HG03342 (cell line): ENCODE measurements around the gene CDK5R1.
A peak's percentile ranks its signal among the peaks of the same experiment; 100 is the strongest.

Experiments
- ATAC-seq: cut with Tn5 transposase; IDR thresholded peaks from one replicate; pipeline ENCODE4 v1.9.1; 2021; ENCODE audit warnings: mild to moderate bottlenecking, moderate library complexity; ENCODE audit not compliant: unreplicated experiment

The CDK5R1 gene

DNA sequence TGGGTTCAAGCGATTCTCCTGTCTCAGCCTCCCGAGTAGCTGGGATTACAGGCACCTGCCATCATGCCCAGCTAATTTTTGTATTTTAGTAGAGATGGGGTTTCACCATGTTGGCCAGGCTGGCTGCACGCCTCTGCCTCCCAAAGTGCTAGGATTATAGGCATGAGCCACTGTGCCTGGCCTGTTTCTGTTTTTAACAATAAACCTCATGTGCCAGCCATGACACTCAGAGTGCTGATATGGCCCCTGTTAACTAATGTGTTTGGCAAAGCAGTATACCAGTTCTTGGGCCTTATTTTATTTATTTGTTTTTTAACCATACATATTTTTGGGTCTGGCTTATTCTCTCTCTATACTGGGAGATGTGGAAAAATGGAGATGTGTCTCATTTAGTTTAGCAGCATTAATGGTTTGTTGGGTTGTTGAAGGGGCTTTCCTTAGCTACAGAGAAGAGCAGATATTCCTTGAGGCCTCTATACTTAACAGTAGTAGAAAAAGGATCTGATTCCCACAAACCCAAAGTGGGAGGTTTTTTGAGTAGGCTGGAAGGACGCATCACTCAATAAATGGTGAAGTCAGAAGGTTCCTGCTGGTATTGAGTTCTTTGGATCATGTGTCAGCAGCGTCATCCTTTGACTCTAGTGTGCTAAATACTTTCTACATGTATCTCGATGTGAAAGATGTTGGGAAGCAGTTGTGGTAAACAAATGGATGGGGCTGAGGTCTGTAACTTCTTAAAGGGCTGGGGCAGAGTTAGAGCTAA lies 16.2 kb upstream of the CDK5R1 start:
- ATAC-seq: no peak

DNA sequence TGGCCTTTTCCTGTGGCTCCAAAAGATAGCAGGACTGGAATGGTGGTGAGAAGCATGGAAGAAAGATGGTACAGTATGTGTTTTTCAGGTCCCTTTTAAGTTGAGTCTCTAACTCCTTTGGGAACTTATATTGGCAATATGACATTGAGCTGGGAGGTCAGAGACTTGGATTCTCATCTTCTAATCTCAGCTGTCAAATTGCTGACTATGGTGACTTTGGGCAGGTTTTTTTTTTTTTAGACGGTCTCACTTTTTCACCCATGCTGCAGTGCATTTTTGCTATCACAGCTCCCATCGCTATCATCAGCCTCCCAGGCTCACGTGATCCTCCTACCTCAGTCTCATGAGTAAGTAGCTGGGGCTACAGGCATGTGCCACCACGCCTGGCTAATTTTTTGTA lies 15.1 kb upstream of the CDK5R1 start:
- ATAC-seq: no peak

DNA sequence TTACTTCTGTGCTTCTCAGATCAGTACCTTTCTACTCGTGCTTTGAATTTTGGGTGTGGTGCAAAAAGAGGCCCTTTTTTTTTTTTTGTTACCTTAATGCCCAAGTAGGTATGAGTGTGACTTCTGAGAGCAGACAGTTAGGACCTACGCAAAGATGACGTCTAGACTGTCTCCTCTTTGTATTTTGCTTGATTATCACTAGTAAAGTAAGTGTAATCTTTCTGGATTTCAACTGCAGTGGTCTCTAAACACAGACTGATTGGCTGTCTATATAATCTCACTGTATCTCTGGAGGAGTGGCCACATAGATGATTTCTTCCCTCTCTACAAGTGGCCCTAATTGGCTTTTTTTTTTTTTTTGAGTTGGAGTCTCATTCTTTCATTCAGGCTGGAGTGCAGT lies 11.5 kb upstream of the CDK5R1 start:
- no peak for ATAC-seq

DNA sequence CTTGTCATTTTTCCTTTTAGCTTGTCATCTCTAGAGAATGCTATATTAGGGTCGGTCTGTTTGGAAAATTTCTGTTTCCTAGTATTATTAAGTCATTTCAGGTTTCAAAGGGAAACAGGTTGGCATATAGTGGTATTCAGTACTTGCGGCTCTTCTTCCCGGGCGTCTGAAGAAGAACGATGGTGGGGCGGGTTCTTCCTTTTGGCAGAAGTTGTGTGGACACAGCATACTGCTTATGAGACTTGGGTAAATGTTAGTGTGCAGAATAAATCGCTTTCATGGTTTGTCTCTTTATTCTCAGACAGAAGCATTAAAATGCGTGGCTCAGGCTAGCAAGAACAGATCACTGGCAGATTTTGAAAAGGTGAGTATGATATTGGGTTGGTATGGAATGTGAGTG lies 9.6 kb upstream of the CDK5R1 start:
- ATAC-seq: no peak

DNA sequence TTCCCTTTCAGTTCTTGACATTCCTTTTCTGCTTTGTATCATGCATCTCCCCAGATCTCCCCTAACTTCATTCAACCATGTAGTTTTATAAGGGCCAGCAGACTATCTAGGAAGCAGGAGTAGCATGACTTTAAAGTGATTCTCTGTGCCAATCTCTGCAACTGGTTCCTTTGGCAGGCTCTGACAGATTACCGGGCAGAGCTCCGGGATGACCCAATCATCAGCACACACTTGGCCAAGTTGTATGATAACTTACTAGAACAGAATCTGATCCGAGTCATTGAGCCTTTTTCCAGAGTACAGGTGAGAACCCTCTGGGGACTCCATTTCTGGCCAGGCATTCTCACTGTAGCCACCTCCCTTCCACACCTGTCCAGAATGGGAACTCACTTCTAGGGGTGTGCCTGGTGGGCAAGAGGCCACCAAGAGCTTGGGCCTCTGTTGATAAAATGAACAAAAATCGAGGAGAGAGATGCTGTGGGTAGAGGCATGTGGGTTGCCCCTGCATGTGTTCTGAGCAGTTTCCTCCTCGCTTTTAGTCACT lies 7.6 kb upstream of the CDK5R1 start:
- ATAC-seq: no peak

DNA sequence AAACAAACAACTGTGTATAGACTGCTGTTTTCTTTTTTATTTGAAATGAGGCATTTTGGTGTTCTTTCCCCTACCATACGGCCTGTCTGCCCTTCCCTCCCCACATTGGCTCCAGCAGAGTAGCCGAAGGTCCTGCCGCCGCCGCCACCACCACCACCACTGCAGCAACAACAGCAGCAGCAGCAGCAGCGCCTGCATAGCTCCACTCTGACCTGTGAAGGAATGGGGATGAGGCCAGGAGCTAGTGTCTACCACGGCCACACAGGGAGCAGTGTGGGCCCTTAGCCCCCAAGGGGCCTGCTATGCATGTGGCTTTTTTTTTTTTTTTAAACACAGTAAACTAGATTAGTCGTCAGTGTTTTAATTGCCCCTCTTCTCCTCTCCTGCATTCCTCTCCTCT lies 5.6 kb upstream of the CDK5R1 start:
- ATAC-seq: no peak

DNA sequence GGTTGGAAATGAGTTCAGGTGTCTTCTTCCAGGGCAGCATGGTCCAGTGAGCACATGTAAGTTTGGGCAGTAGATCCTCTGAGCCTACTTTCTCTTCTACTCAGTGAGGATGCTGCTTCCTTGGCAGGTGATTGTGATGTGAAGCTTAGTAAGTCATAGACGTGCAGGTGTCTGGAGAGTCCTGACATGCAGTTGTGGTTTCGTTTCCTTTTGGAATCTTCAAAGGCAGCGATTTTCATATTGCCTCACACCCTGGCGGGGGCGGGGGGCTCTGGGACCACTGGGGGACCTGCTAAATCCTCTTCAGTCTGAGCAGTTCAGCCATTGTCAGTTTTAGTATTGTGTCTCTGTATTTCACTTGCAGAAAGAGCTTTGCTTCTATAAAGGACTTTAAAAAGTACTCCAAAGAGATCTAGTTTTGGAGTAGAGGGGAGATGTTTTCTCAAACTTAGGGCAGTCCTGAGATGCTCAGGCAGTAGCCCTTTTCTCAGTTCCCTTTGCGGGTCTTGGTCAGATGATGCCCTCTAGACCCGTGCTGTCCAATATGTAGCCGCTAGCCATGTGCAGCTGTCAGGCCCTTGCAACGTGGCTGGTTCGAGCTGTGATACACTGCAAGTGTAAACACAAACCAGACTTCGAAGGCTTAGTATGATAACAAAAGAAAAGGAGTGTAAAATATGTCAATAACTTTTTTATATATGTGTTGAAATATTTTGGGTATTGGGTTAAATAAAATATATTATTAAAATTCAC lies 4.0 kb upstream of the CDK5R1 start:
- no peak for ATAC-seq

DNA sequence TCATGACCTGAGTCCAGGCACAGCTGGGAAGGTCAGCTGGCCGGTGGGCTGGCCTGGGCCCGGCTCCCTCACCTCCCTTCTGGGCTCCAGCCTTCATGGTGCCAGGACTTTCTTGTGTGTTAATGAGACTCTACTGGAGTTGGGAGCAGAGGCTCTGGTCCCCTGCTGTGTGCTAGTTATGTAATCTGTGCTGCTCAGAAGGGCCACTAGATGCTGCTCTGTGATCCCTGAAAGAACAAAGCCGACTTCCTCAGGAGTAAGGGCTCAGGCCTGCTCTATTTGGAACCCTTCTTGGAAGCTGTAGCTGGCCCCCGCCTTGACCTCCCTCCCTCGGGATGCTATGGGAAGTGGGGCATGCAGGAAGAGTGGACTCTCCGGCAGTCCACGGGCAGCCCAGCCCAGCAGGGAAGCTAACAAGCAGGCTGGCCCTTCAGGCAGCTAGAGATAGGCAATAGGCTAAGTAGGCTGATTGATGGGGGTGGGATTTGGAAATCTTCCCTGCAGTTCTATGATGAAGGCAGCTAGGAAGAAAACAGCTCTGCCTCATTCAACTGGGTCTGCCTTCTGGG lies 3.3 kb upstream of the CDK5R1 start:
- ATAC-seq: no peak

DNA sequence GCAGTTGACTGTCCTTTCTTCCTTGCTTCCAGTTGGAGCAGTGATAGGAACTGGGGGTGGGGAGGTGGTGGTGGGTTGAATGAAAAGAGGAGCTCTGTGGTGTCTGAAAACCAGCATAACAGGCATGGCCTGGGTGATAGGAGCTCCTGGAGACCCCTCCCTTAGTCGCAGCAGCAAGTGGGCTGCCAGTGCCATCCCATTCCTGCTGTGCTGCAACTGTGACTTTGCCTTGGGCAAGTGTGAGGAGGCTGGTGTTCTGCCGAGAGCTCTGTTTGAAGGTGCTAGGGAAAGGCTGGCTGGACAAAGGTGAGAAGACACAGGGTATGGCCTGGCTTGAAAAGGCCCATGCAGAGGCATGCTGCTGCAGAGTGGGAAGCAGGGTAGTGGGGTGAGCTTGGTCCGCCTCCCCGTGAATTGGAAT lies 2.7 kb upstream of the CDK5R1 start:
- no peak for ATAC-seq

DNA sequence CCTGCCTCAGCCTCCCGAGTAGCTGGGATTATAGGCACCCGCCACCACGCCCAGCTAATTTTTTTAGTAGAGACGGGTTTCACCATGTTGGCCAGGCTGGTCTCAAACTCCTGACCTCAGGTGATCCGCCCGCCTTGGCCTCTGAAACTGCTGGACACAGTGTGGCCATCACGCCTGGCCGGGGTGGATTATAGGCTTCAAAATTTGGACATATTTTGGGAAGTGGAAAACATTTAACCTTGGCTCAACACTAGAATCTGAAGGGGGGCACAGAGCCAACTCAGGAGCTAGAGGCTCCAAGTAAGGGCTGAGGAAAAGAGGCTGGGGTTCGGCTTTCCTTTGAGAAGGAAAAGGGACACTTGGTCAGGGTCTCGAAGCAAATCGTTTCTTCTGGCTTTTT lies 2.2 kb upstream of the CDK5R1 start:
- ATAC-seq: no peak

DNA sequence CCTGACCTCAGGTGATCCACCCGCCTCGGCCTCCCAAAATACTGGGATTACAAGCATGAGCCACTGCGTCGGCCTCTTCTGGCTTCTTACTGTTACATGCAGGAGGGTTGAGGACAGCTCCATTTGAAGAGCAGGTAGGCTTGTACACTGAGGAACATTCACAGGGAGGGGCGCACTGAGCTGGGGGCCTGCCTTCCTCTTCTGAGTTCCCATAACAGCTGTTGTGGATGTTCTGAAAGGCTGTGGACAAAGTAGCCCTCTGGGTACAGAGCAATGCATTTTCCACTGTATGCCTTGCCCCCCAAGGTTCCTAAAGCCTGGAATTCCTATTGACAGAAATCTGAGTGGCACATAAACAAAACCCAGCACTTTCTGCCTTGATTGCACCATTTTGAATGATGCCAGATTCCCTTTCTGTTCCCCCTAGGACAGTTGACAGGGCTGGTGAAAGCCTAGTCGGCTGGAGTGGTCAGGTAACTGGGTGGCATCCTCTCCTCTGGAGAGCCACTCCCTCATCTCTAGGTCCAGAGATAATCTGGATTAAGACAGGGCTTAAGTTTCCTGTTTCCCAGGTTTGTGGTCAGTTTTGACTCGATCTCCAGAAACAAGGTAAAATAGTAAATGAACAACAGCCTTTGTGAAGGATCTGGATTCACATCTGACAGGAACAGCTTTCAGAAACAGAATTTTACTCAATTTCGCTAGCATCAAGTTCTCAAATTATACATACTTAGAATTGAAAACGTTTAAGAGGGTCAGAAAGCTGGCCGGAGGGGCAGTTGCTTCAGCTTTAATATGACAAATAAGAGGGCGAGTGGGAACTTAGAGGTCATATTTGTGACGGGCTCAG lies 1.3 kb upstream of the CDK5R1 start:
- no peak for ATAC-seq

DNA sequence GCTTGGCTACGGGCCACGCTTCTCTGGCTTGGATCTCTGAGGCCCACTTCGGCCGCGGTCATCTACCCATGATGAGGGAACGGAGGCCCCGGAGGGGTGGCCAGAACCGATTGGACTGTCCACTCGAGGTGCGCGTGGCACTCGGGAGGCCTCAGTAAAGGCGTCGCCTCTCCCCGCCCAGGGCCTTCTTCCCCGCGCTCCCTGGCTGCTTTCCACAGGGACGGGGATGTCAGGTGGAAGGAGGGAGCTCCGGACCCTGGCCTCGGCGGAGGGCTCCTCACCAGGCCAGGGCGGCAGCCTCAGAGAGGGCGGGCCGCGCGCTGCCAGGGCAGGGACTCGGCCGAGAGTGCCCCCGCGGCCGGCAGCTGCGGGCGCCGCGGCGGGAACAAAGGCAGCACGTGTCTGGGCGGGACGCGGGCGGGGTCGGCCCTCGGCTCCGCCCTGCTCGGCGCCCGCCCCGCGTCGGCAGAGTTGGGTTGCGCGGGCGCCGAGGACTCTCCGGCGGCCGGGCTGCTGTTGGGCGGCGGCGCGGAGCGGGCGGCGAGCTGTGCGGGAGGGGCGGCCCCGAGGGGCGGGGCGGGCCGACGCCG lies 587 bp upstream of the CDK5R1 start:
- peak; percentile 50 for ATAC-seq

DNA sequence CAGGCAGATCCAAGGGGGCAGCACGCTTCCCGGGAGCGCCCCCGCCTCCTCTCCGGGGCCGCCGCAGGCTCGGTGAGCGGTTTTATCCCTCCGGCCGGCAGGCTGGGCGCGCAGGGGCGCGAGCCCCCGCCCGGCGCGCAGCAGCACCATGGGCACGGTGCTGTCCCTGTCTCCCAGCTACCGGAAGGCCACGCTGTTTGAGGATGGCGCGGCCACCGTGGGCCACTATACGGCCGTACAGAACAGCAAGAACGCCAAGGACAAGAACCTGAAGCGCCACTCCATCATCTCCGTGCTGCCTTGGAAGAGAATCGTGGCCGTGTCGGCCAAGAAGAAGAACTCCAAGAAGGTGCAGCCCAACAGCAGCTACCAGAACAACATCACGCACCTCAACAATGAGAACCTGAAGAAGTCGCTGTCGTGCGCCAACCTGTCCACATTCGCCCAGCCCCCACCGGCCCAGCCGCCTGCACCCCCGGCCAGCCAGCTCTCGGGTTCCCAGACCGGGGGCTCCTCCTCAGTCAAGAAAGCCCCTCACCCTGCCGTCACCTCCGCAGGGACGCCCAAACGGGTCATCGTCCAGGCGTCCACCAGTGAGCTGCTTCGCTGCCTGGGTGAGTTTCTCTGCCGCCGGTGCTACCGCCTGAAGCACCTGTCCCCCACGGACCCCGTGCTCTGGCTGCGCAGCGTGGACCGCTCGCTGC lies 832 bp downstream of the CDK5R1 start:
- ATAC-seq: no peak

DNA sequence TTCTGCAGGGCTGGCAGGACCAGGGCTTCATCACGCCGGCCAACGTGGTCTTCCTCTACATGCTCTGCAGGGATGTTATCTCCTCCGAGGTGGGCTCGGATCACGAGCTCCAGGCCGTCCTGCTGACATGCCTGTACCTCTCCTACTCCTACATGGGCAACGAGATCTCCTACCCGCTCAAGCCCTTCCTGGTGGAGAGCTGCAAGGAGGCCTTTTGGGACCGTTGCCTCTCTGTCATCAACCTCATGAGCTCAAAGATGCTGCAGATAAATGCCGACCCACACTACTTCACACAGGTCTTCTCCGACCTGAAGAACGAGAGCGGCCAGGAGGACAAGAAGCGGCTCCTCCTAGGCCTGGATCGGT lies 1.4 kb downstream of the CDK5R1 start:
- ATAC-seq: no peak

DNA sequence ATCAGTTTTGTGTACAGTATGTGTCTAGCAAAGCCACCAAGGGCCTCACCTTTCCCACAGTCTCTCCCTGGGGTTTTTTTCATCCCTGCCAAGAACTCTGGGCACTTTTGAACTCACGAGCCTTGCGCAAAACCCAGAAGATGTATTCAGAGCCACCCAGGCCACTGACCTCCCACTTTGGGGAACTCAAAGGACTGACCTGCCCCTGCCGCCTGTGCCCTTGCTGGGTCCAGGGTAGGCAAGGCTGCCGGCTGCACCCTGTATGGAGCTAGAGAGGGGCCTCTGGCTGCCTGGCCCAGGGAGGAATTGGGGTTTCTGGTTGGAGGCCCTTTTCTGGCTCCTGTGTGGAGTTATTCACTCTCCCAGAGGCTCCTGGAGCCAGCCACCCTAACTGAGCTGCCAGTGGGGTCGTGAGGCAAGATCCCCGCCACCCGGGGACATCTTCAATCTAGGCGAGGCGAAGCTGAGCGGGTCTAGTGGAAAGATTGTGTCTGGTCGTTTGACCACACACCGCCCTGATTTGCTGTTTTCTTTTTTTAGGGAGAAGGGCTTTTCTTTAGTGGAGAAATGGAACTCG lies 1.9 kb downstream of the CDK5R1 start:
- ATAC-seq: no peak

DNA sequence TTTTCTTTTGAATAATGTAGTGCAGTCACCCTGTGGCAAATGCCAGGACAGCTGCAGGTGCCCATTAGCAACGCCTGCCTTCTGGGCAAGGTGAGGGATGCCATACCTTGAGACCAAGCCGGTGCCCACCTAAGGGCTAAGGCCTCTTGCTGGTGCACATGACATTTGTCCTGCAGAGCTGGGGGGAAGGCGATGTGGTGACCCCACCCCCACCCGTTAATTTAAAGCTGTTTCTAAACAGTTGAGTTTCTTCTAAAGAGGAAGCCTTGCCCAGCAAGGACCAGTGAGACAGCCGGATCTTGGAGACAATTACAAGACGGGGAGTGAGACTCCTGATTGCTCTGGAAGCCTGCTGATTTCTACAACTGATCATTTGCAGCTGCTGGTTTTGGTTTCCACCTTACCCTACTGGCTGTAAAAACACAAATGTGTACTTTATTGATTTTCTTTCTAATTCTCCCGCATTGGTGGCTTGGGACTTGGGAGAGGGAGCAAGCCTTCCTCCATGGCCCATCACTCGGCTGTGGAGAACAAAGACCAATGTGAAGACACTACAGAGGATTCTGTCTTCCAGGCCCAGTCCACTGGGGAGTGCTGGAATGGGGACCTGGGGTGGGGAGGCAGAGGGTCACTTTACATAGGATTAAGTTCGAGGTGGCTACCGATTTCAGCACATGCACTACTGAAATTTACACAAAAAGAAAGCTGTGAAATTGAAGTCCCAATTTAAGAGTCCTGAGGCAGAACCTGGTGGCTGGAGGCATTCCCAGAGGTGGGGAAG lies 2.7 kb downstream of the CDK5R1 start:
- no peak for ATAC-seq

DNA sequence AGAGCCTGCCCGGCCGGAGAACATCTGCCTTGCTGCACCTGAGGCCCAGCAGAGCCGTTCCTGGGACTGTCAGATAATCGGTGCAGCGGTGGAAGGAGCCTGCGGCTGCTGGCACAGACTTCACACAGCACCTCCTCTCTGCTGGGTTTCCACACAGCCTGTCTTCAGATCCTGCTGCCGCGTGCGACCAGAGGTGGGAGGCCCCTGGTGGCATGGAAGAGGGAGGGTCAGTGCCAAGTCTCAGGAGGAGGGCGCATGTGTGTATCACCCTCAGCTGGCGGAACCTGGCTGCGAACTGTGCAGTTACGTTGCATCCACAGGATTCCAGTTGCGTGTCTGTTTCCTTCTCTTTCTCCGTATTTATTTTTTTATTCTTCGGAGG lies 3.3 kb downstream of the CDK5R1 start:
- no peak for ATAC-seq

DNA sequence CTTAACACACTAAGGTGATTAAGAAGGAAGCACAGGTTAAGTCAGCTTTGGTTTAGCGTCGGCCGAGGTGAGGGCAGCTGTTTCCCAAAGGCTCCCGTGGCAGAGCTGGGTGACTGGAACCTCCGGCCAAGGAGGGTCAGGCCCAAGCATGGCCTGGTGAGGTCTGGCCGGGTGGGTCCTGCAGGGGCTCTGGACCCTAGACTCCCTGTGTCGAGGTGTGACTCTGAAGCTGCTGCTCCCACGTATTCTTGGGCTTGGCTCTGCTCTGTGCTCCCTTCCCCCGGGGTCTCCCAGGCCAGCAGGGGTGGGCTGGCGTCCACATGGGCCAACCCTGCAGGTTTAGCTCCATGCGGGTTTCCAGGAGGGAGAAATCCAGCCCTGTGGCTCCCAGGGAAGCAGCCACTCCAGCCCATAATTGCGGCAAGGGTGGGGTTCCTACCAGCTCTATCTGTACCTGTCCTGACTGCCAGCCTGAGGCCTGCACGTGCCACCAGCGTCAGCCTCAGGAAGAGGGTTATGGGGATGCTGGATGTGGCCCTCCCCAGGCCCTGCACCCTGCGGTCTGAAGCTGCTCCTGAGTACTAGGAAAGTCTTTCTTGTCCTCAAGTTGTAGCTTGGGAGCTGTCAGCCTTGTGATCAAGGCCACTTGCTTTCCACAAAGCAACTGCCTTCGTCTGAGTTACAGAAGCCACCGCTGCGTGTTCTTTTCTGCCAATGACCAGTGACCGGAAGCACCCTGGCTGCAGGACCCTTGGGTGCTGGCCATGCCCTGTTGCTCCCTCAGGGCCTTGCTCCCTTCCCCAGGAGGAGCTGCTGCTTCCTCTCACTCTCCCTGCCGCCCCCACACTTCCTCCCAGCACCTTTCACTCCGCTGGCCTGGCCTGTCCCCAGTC lies 4.8 kb downstream of the CDK5R1 start:
- ATAC-seq: no peak
